NCI-H2227 (cell line): ENCODE data around the gene ZNF764.

Experiments used
- DNase-seq: peaks from one replicate; lab custom pipeline; 2025; ENCODE audit not compliant: unreplicated experiment; lab: John Stamatoyannopoulos, UW

Gene ZNF764

GRCh38 chr16:30570636-30571444 lies 12.7 kb upstream of the ZNF764 start:
- peak; percentile 51 for DNase-seq

- DNase-seq, result no peak
Observed at GRCh38 chr16:30569746-30570635, 11.8 kb upstream of the ZNF764 start.

GRCh38 chr16:30569281-30569680 lies 11.1 kb upstream of the ZNF764 start:
- no peak for DNase-seq

- DNase-seq, result peak; percentile 27
Observed at GRCh38 chr16:30567991-30568638, 9.9 kb upstream of the ZNF764 start.

GRCh38 chr16:30567160-30567990 lies 9.2 kb upstream of the ZNF764 start:
- no peak for DNase-seq

- DNase-seq, result no peak
Observed at GRCh38 chr16:30566531-30566930, 8.4 kb upstream of the ZNF764 start.

GRCh38 chr16:30565984-30566383 lies 7.8 kb upstream of the ZNF764 start:
- no peak for DNase-seq

- DNase-seq, result no peak
Observed at GRCh38 chr16:30565526-30565925, 7.4 kb upstream of the ZNF764 start.

- no peak for DNase-seq
Observed at GRCh38 chr16:30562021-30562420, 3.8 kb upstream of the ZNF764 start.

- DNase-seq, result no peak
Observed at GRCh38 chr16:30561089-30561816, 3.1 kb upstream of the ZNF764 start.

GRCh38 chr16:30559690-30560089 lies 1.5 kb upstream of the ZNF764 start:
- DNase-seq, result no peak

- no peak for DNase-seq
Observed at GRCh38 chr16:30558789-30559377, 709 bp upstream of the ZNF764 start.

GRCh38 chr16:30557707-30557956 lies 542 bp downstream of the ZNF764 start:
- DNase-seq, result no peak

GRCh38 chr16:30556125-30556473 lies 2.1 kb downstream of the ZNF764 start:
- DNase-seq, result no peak

GRCh38 chr16:30555315-30556124 lies 2.7 kb downstream of the ZNF764 start:
- no peak for DNase-seq

GRCh38 chr16:30554557-30555314 lies 3.4 kb downstream of the ZNF764 start:
- no peak for DNase-seq

GRCh38 chr16:30553393-30553899 lies 4.7 kb downstream of the ZNF764 start:
- no peak for DNase-seq

GRCh38 chr16:30552956-30553355 lies 5.2 kb downstream of the ZNF764 start:
- no peak for DNase-seq
